Embryonic facial prominence (tissue), 1 donor: ENCODE measurements around the gene TMEM54.

Experiments used
- DNase-seq: peaks from one replicate; pipeline ENCODE4 v3.0.0-alpha.2; 2016; ENCODE audit errors: extremely low spot score

Gene TMEM54

GRCh38 chr1:32881871-32882850 lies 19.0 kb downstream of the TMEM54 start:
- DNase-seq: no peak

- no peak for DNase-seq
These were observed 19.9 kb downstream of the TMEM54 start for GRCh38 chr1:32881291-32881690.

GRCh38 chr1:32878637-32879041 lies 22.6 kb downstream of the TMEM54 start:
- no peak for DNase-seq

- no peak for DNase-seq
These were observed 23.0 kb downstream of the TMEM54 start for GRCh38 chr1:32878183-32878582.

GRCh38 chr1:32877211-32878110 lies 23.7 kb downstream of the TMEM54 start:
- no peak for DNase-seq

- no peak for DNase-seq
These were observed 24.6 kb downstream of the TMEM54 start for GRCh38 chr1:32876341-32877210.

- DNase-seq: no peak
These were observed 26.1 kb downstream of the TMEM54 start for GRCh38 chr1:32874860-32875752.

GRCh38 chr1:32873484-32873883 lies 27.7 kb downstream of the TMEM54 start:
- DNase-seq: no peak

- DNase-seq: no peak
These were observed 29.1 kb downstream of the TMEM54 start for GRCh38 chr1:32872192-32872460.

- no peak for DNase-seq
These were observed 29.6 kb downstream of the TMEM54 start for GRCh38 chr1:32871364-32872191.

- DNase-seq: no peak
These were observed 30.4 kb downstream of the TMEM54 start, which contains the start of gene FNDC5 for GRCh38 chr1:32870615-32871363. Gene FNDC5, minus strand, starts transcription at chr1:32870912.

- DNase-seq: no peak
These were observed 31.1 kb downstream of the TMEM54 start for GRCh38 chr1:32869923-32870614.

- no peak for DNase-seq
These were observed 32.3 kb downstream of the TMEM54 start for GRCh38 chr1:32868806-32869455.

- no peak for DNase-seq
These were observed 33.1 kb downstream of the TMEM54 start for GRCh38 chr1:32868085-32868484.

GRCh38 chr1:32867671-32868070 lies 33.5 kb downstream of the TMEM54 start:
- no peak for DNase-seq

GRCh38 chr1:32867151-32867550 lies 34.0 kb downstream of the TMEM54 start:
- DNase-seq: no peak

GRCh38 chr1:32865639-32866405 lies 35.4 kb downstream of the TMEM54 start:
- no peak for DNase-seq
